Ishikawa (cell line): ENCODE results near the gene CPVL.

Source experiments
- CEBPB ChIP-seq: IDR thresholded peaks from 2 replicates; pipeline ENCODE4 v1.6.1; 2012
- CREB1 ChIP-seq: IDR thresholded peaks from 2 replicates; pipeline ENCODE4 v1.6.1; 2012; ENCODE audit warnings: low read depth
- EP300 ChIP-seq: IDR thresholded peaks from 2 replicates; pipeline ENCODE4 v1.6.1; 2012; ENCODE audit warnings: borderline replicate concordance
- FOXM1 ChIP-seq: IDR thresholded peaks from 2 replicates; pipeline ENCODE4 v1.6.1; 2012; ENCODE audit warnings: low read depth, borderline replicate concordance
- MAX ChIP-seq: IDR thresholded peaks from 2 replicates; pipeline ENCODE4 v1.6.1; 2012
- RAD21 ChIP-seq: IDR thresholded peaks from 2 replicates; pipeline ENCODE4 v1.6.1; 2012; ENCODE audit warnings: low read depth
- REST ChIP-seq: IDR thresholded peaks from 2 replicates; pipeline ENCODE4 v1.6.1; 2012; ENCODE audit warnings: low read depth, mild to moderate bottlenecking
- TAF1 ChIP-seq: IDR thresholded peaks from 2 replicates; pipeline ENCODE4 v1.6.1; 2012; ENCODE audit warnings: low read depth, mild to moderate bottlenecking
- TCF12 ChIP-seq: IDR thresholded peaks from 2 replicates; pipeline ENCODE4 v1.6.1; 2012; ENCODE audit warnings: low read depth
- TEAD4 ChIP-seq: IDR thresholded peaks from 2 replicates; pipeline ENCODE4 v1.6.1; 2012
- YY1 ChIP-seq: IDR thresholded peaks from 2 replicates; pipeline ENCODE4 v1.6.1; 2012; ENCODE audit warnings: low read depth

GRCh38 chr7:29122081-29122480, 24.3 kb downstream of the CPVL start:
- TF ChIP-seq TEAD4 (no peak), FOXM1 (no peak), CEBPB (no peak), TAF1 (no peak), CREB1 (no peak), EP300 (no peak), YY1 (no peak), TCF12 (no peak), MAX (no peak), RAD21 (no peak), REST (no peak)
